Fibroblast of villous mesenchyme (primary cell): Measurements from ENCODE around the gene LRP5. TPM values are rescaled to one million over a fixed set of nuclear protein-coding genes. Genes with fewer than 3 reads are reported as not detected.
A peak's percentile ranks its signal among the peaks of the same experiment; 100 is the strongest.

Experiments
- DNase-seq: peaks from one replicate; pipeline ENCODE4 v3.0.0-alpha.2; 2010; ENCODE audit warnings: low read depth
- H3K4me3 ChIP-seq: 2 replicates; pipeline ENCODE4 v1.5.1; 2011; ENCODE audit warnings: low read depth, mild to moderate bottlenecking, low read length
- CTCF ChIP-seq: IDR thresholded peaks from 2 replicates; pipeline ENCODE4 v1.5.1; 2012; ENCODE audit warnings: low read depth, mild to moderate bottlenecking, low read length; ENCODE audit not compliant: insufficient read depth
- total RNA-seq: library from RNA; depleted of rRNA; stranded (reverse); fragments of >200 nt; gene quantifications from 2 replicates; pipeline ENCODE4 v1.2.3, GENCODE V29; 2012

The LRP5 gene
- total RNA-seq, 1 donor, result 31.5 TPM

- no peak for TF ChIP-seq CTCF
- peak; percentile 33 for DNase-seq
- no peak overlapping the region for H3K4me3 ChIP-seq
Observed at GRCh38 chr11:68266936-68267880, 45.2 kb upstream of the LRP5 start.

DNA sequence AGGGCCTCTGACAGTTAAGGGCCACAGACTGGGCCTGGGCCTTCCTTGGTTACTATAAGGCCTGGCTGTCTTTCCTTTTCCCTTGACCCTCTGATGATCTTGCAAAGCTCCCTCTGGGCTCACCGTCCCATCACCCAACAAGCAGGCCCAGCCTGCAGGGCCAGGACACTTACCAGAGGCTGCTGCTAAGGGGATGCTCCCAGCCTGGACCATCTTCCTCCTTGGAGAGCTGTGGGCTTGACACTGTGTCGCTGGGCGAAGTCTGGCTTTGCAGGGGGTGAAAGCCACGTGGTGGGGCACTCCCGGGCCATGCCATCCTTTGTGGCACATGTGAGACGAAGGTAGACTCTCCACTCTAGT is 44.5 kb upstream of the LRP5 start:
- TF ChIP-seq CTCF, result no peak
- no peak for DNase-seq
- H3K4me3 ChIP-seq, result no peak overlapping the region

GRCh38 chr11:68269414-68270081 is 42.8 kb upstream of the LRP5 start:
- no peak overlapping the region for H3K4me3 ChIP-seq
- TF ChIP-seq CTCF, result no peak
- DNase-seq, result peak; percentile 70

- no peak for DNase-seq
- no peak for TF ChIP-seq CTCF
- peak overlapping the region; percentile 92 for H3K4me3 ChIP-seq
Observed at GRCh38 chr11:68270196-68271022, 42.0 kb upstream of the LRP5 start.

GRCh38 chr11:68271023-68271780 is 41.2 kb upstream of the LRP5 start:
- peak; percentile 83 for DNase-seq
- peak overlapping the region; percentile 92 for H3K4me3 ChIP-seq
- peak; percentile 59 for TF ChIP-seq CTCF
